Choroid plexus epithelial cell (primary cell): Measurements from ENCODE around the gene SLC22A3.

Experiments used
- DNase-seq: peaks from one replicate; pipeline ENCODE4 v3.0.0-alpha.2; 2010; ENCODE audit warnings: low read depth
- H3K4me3 ChIP-seq: 2 replicates; pipeline ENCODE4 v1.5.1; 2011; ENCODE audit warnings: low read depth, mild to moderate bottlenecking, control low read depth, low read length, moderate library complexity
- CTCF ChIP-seq: conservative IDR thresholded peaks from 2 replicates; pipeline ENCODE4 v1.5.1; 2011; ENCODE audit warnings: low read depth, mild to moderate bottlenecking, control low read depth, inconsistent platforms, low read length, moderate library complexity

SLC22A3 gene

GRCh38 chr6:160420253-160420968 lies 72.2 kb downstream of the SLC22A3 start:
- TF ChIP-seq CTCF = no peak
- no peak for DNase-seq
- H3K4me3 ChIP-seq = no peak overlapping the region

- no peak for TF ChIP-seq CTCF
Observed at GRCh38 chr6:160420969-160421556, 72.9 kb downstream of the SLC22A3 start.

GRCh38 chr6:160421854-160422253 lies 73.7 kb downstream of the SLC22A3 start:
- no peak overlapping the region for H3K4me3 ChIP-seq
- no peak for TF ChIP-seq CTCF
- no peak for DNase-seq

More at GRCh38 chr6:160420969-160421556, 72.9 kb downstream of the SLC22A3 start:
- no peak overlapping the region for H3K4me3 ChIP-seq
- no peak for DNase-seq

GRCh38 chr6:160424256-160424655 lies 76.1 kb downstream of the SLC22A3 start:
- TF ChIP-seq CTCF = no peak
- H3K4me3 ChIP-seq = no peak overlapping the region
- DNase-seq = no peak

GRCh38 chr6:160426136-160426535 lies 78.0 kb downstream of the SLC22A3 start:
- DNase-seq = peak; percentile 7

GRCh38 chr6:160427312-160428068 lies 79.3 kb downstream of the SLC22A3 start:
- DNase-seq = peak; percentile 5
- TF ChIP-seq CTCF = no peak
- H3K4me3 ChIP-seq = no peak overlapping the region

More at GRCh38 chr6:160426136-160426535, 78.0 kb downstream of the SLC22A3 start:
- TF ChIP-seq CTCF = no peak
- H3K4me3 ChIP-seq = no peak overlapping the region
